ENCODE results near the gene MEX3A. TPM values are rescaled to one million over a fixed set of nuclear protein-coding genes. Genes with fewer than 3 reads are reported as not detected.

Gene MEX3A
- total RNA-seq, 1 donor from 2014 or later = 63.9 TPM

GRCh38 chr1:156080863-156081179, 1.4 kb downstream of the MEX3A start:
- no peak for TF ChIP-seq CTCF (IDR thresholded peaks at IDR 0.05; ENCODE audit: unreplicated experiment)
- peak overlapping the region; percentile 97 for H3K4me3 Mint-ChIP-seq (ENCODE audit: unreplicated experiment)
- H3K27me3 Mint-ChIP-seq (ENCODE audit: unreplicated experiment) = peaks cover 17% of the 10 kb centered on the region
- H3K36me3 Mint-ChIP-seq (ENCODE audit: low read depth, unreplicated experiment) = peaks cover 28% of the 10 kb centered on the region
- no peak for DNase-seq (ENCODE audit: low spot score)
- H3K9me3 Mint-ChIP-seq (ENCODE audit: unreplicated experiment) = no peaks in the 10 kb centered on the region
- H3K27ac Mint-ChIP-seq (ENCODE audit: unreplicated experiment) = peak overlapping the region; percentile 74
- peaks cover 68% of the 10 kb centered on the region for H3K4me1 Mint-ChIP-seq (ENCODE audit: unreplicated experiment)

- peaks cover 19% of the 10 kb centered on the region for H3K27me3 Mint-ChIP-seq (ENCODE audit: unreplicated experiment)
- no peaks in the 10 kb centered on the region for H3K9me3 Mint-ChIP-seq (ENCODE audit: unreplicated experiment)
- no peak for DNase-seq (ENCODE audit: low spot score)
- no peak for TF ChIP-seq CTCF (IDR thresholded peaks at IDR 0.05; ENCODE audit: unreplicated experiment)
- H3K4me1 Mint-ChIP-seq (ENCODE audit: unreplicated experiment) = peaks cover 71% of the 10 kb centered on the region
- peak overlapping the region; percentile 97 for H3K4me3 Mint-ChIP-seq (ENCODE audit: unreplicated experiment)
- peak overlapping the region; percentile 74 for H3K27ac Mint-ChIP-seq (ENCODE audit: unreplicated experiment)
- peaks cover 32% of the 10 kb centered on the region for H3K36me3 Mint-ChIP-seq (ENCODE audit: low read depth, unreplicated experiment)
Observed at GRCh38 chr1:156080241-156080862, 1.9 kb downstream of the MEX3A start.

- peak overlapping the region; percentile 97 for H3K4me3 Mint-ChIP-seq (ENCODE audit: unreplicated experiment)
- no peak for DNase-seq (ENCODE audit: low spot score)
- no peak overlapping the region for H3K27ac Mint-ChIP-seq (ENCODE audit: unreplicated experiment)
- H3K36me3 Mint-ChIP-seq (ENCODE audit: low read depth, unreplicated experiment) = peaks cover 35% of the 10 kb centered on the region
- H3K9me3 Mint-ChIP-seq (ENCODE audit: unreplicated experiment) = no peaks in the 10 kb centered on the region
- peaks cover 71% of the 10 kb centered on the region for H3K4me1 Mint-ChIP-seq (ENCODE audit: unreplicated experiment)
- TF ChIP-seq CTCF (IDR thresholded peaks at IDR 0.05; ENCODE audit: unreplicated experiment) = no peak
- peaks cover 21% of the 10 kb centered on the region for H3K27me3 Mint-ChIP-seq (ENCODE audit: unreplicated experiment)
Observed at GRCh38 chr1:156079762-156080161, 2.5 kb downstream of the MEX3A start.

- no peak for DNase-seq (ENCODE audit: low spot score)
- H3K27me3 Mint-ChIP-seq (ENCODE audit: unreplicated experiment) = peaks cover 19% of the 10 kb centered on the region
- H3K4me1 Mint-ChIP-seq (ENCODE audit: unreplicated experiment) = peaks cover 71% of the 10 kb centered on the region
- peak overlapping the region; percentile 97 for H3K4me3 Mint-ChIP-seq (ENCODE audit: unreplicated experiment)
- no peak overlapping the region for H3K27ac Mint-ChIP-seq (ENCODE audit: unreplicated experiment)
- TF ChIP-seq CTCF (IDR thresholded peaks at IDR 0.05; ENCODE audit: unreplicated experiment) = no peak
- peaks cover 35% of the 10 kb centered on the region for H3K36me3 Mint-ChIP-seq (ENCODE audit: low read depth, unreplicated experiment)
- H3K9me3 Mint-ChIP-seq (ENCODE audit: unreplicated experiment) = no peaks in the 10 kb centered on the region
Observed at GRCh38 chr1:156078728-156079127, 3.5 kb downstream of the MEX3A start.

GRCh38 chr1:156077430-156077760, 4.9 kb downstream of the MEX3A start:
- Mint-ChIP-seq H3K27ac (ENCODE audit: unreplicated experiment) (no peak overlapping the region), H3K36me3 (ENCODE audit: low read depth, unreplicated experiment) (peaks cover 41% of the 10 kb centered on the region)
- DNase-seq (ENCODE audit: low spot score) = no peak

More at GRCh38 chr1:156077430-156077760, 4.9 kb downstream of the MEX3A start:
- peaks cover 15% of the 10 kb centered on the region for H3K27me3 Mint-ChIP-seq (ENCODE audit: unreplicated experiment)
- no peak for TF ChIP-seq CTCF (IDR thresholded peaks at IDR 0.05; ENCODE audit: unreplicated experiment)
- H3K9me3 Mint-ChIP-seq (ENCODE audit: unreplicated experiment) = no peaks in the 10 kb centered on the region
- peaks cover 65% of the 10 kb centered on the region for H3K4me1 Mint-ChIP-seq (ENCODE audit: unreplicated experiment)
- H3K4me3 Mint-ChIP-seq (ENCODE audit: unreplicated experiment) = peak overlapping the region; percentile 97

Measured in endothelial cell (in vitro differentiated cells).